Neural cell (in vitro differentiated cells): ENCODE results near the gene CAV2. TPM values are rescaled to one million over a fixed set of nuclear protein-coding genes. Genes with fewer than 3 reads are reported as not detected.

ENCODE experiments used
- H2AFZ ChIP-seq: fragments of 200-600, 300-800 bp; sonication (generic), shearing (Covaris generic); 2 replicates; pipeline ENCODE4 v1.6.0; 2014; ENCODE audit warnings: low read depth, mild to moderate bottlenecking, antibody characterized with exemption, low read length, moderate library complexity
- H3F3A ChIP-seq: fragments of 200-600 bp; shearing (Covaris generic); 2 replicates; pipeline ENCODE4 v1.6.1; 2016; ENCODE audit warnings: mild to moderate bottlenecking, moderate library complexity, mixed read lengths, antibody characterized with exemption, low read length; ENCODE audit not compliant: insufficient read depth, poor library complexity, severe bottlenecking
- H3K27ac ChIP-seq: fragments of 200-600, 300-800 bp; sonication (generic), shearing (Covaris generic); 2 replicates; pipeline ENCODE4 v1.5.1; 2014; ENCODE audit warnings: mild to moderate bottlenecking, low read length, moderate library complexity
- H3K27me3 ChIP-seq: fragments of 300-800, 200-600 bp; sonication (generic), shearing (Covaris generic); 2 replicates; pipeline ENCODE4 v1.6.0; 2014; ENCODE audit warnings: mild to moderate bottlenecking, low read depth, low read length, moderate library complexity; ENCODE audit not compliant: insufficient read depth
- H3K36me3 ChIP-seq: fragments of 300-800, 200-600 bp; sonication (generic), shearing (Covaris generic); 2 replicates; pipeline ENCODE4 v1.5.1; 2014; ENCODE audit warnings: mild to moderate bottlenecking, antibody characterized with exemption, low read length, moderate library complexity; ENCODE audit not compliant: insufficient read depth
- H3K4me2 ChIP-seq: fragments of 300-800, 200-600 bp; sonication (generic), shearing (Covaris generic); 2 replicates; pipeline ENCODE4 v1.6.0; 2014; ENCODE audit warnings: mild to moderate bottlenecking, low read length
- H3K4me3 ChIP-seq: fragments of 300-800, 200-600 bp; sonication (generic), shearing (Covaris generic); 2 replicates; pipeline ENCODE4 v1.5.1; 2014; ENCODE audit warnings: mild to moderate bottlenecking, low read length, moderate library complexity
- H3K79me2 ChIP-seq: fragments of 200-600 bp; shearing (Covaris generic); replicated peaks from 2 replicates; pipeline ENCODE4 v1.6.0; 2014; ENCODE audit warnings: mild to moderate bottlenecking, low read length, moderate library complexity; ENCODE audit not compliant: insufficient read depth
- H3K9ac ChIP-seq: fragments of 300-800, 200-600 bp; sonication (generic), shearing (Covaris generic); 2 replicates; pipeline ENCODE4 v1.6.1; 2016; ENCODE audit warnings: mild to moderate bottlenecking, low read length, mixed read lengths
- H3K9me2 ChIP-seq: fragments of 200-600 bp; shearing (Covaris generic); 2 replicates; pipeline ENCODE4 v1.6.1; 2016; ENCODE audit warnings: mild to moderate bottlenecking, low read length, mixed read lengths; ENCODE audit not compliant: insufficient read depth
- H3K9me3 ChIP-seq: fragments of 200-600, 300-800 bp; sonication (generic), shearing (Covaris generic); 2 replicates; pipeline ENCODE4 v1.6.1; 2016; ENCODE audit warnings: mild to moderate bottlenecking, mixed run types, low read length, moderate library complexity, mixed read lengths
- H4K20me1 ChIP-seq: fragments of 200-600 bp; shearing (Covaris generic); 2 replicates; pipeline ENCODE4 v1.6.1; 2016; ENCODE audit warnings: mild to moderate bottlenecking, mixed run types; ENCODE audit not compliant: insufficient read depth
- EP300 ChIP-seq: fragments of 450-650 bp; conservative IDR thresholded peaks from 2 replicates; pipeline ENCODE4 v1.6.1; 2014; ENCODE audit warnings: antibody characterized with exemption, mild to moderate bottlenecking, moderate library complexity; ENCODE audit not compliant: poor library complexity, severe bottlenecking
- EZH2 ChIP-seq: fragments of 200-600, 300-800 bp; shearing (Covaris generic), sonication (generic); IDR thresholded peaks from 2 replicates; pipeline ENCODE4 v1.6.1; 2014; ENCODE audit warnings: antibody characterized with exemption, low read length, borderline replicate concordance, mild to moderate bottlenecking; ENCODE audit not compliant: insufficient read depth, poor library complexity, severe bottlenecking
- MXI1 ChIP-seq: fragments of 450-650 bp; conservative IDR thresholded peaks from 2 replicates; pipeline ENCODE4 v1.6.1; 2014; ENCODE audit warnings: antibody characterized with exemption, mild to moderate bottlenecking; ENCODE audit not compliant: poor library complexity, severe bottlenecking
- POLR2AphosphoS5 ChIP-seq: IDR thresholded peaks from 2 replicates; pipeline ENCODE4 v1.6.1; 2012
- RAD21 ChIP-seq: fragments of 450-650 bp; conservative IDR thresholded peaks from 2 replicates; pipeline ENCODE4 v1.6.1; 2014; ENCODE audit warnings: antibody characterized with exemption, mild to moderate bottlenecking, moderate library complexity
- REST ChIP-seq: IDR thresholded peaks from 2 replicates; pipeline ENCODE4 v1.6.1; 2012; ENCODE audit warnings: borderline replicate concordance
- SMC3 ChIP-seq: fragments of 450-650 bp; conservative IDR thresholded peaks from 2 replicates; pipeline ENCODE4 v1.6.1; 2014; ENCODE audit warnings: antibody characterized with exemption, mild to moderate bottlenecking, moderate library complexity; ENCODE audit not compliant: poor library complexity
- TAF1 ChIP-seq: IDR thresholded peaks from 2 replicates; pipeline ENCODE4 v1.6.1; 2012; ENCODE audit warnings: low read depth
- polyA plus RNA-seq: library from polyadenylated mRNA; depleted of rRNA; stranded (reverse); fragments of >200 nt; gene quantifications from 2 replicates; pipeline ENCODE4 v1.2.3, GENCODE V29; 2014
- TF ChIP-seq, protein P1 (sequence below): fragments of 450-650 bp; IDR thresholded peaks from 2 replicates; pipeline ENCODE4 v1.5.1; 2014; ENCODE audit warnings: antibody characterized with exemption, mild to moderate bottlenecking, moderate library complexity; ENCODE audit not compliant: poor library complexity, severe bottlenecking

The CAV2 gene
- polyA plus RNA-seq, 1 donor from 2014 or later: not detected

- no peaks in the 10 kb centered on the region for H3F3A ChIP-seq
- no peaks in the 10 kb centered on the region for H3K79me2 ChIP-seq
- no peaks in the 10 kb centered on the region for H3K36me3 ChIP-seq
- H2AFZ ChIP-seq: no peak overlapping the region
- no peak overlapping the region for H3K9ac ChIP-seq
- H3K27ac ChIP-seq: no peak overlapping the region
- no peaks in the 10 kb centered on the region for H4K20me1 ChIP-seq
- no peak overlapping the region for H3K4me2 ChIP-seq
- H3K9me3 ChIP-seq: no peaks in the 10 kb centered on the region
- no peak overlapping the region for H3K4me3 ChIP-seq
- TF ChIP-seq REST (no peak), TAF1 (no peak), EP300 (no peak), MXI1 (no peak), RAD21 (no peak), EZH2 (no peak)
- no peaks in the 10 kb centered on the region for H3K9me2 ChIP-seq
- H3K27me3 ChIP-seq: no peaks in the 10 kb centered on the region
Observed at GRCh38 chr7:116544487-116544886, 44.9 kb downstream of the CAV2 start.

DNA sequence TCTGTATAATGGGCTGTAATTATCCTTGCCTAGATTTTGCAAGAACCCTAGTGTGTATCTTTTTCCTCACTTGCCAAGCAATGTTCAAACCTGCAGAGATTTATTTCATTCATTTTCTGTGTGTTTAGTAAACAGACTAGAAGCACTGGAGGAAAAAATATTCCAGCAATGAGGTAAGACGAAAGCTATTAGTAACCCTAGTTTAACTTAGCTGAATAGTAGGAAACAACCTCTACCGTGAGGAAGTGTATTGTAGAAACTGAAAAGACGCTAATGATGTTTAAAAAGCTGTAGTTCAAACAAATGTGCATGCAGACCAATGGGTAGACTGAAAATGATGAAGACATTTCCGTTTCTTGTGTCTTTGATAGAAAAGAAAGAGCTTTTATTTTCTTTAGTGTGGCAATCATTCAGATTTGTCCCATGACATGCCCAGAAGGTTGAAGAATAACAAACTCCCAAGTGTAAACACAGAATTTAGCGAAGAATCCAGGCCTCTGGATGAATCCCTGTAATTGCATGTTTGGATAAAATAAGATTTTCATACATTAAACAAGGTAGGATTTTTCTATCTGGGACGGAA is 46.0 kb downstream of the CAV2 start:
- TF ChIP-seq POLR2AphosphoS5: no peak
- TF ChIP-seq SMC3: no peak
- TF ChIP-seq RAD21: no peak
- no peak for TF ChIP-seq TAF1
- TF ChIP-seq, protein P1, sequence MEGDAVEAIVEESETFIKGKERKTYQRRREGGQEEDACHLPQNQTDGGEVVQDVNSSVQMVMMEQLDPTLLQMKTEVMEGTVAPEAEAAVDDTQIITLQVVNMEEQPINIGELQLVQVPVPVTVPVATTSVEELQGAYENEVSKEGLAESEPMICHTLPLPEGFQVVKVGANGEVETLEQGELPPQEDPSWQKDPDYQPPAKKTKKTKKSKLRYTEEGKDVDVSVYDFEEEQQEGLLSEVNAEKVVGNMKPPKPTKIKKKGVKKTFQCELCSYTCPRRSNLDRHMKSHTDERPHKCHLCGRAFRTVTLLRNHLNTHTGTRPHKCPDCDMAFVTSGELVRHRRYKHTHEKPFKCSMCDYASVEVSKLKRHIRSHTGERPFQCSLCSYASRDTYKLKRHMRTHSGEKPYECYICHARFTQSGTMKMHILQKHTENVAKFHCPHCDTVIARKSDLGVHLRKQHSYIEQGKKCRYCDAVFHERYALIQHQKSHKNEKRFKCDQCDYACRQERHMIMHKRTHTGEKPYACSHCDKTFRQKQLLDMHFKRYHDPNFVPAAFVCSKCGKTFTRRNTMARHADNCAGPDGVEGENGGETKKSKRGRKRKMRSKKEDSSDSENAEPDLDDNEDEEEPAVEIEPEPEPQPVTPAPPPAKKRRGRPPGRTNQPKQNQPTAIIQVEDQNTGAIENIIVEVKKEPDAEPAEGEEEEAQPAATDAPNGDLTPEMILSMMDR: no peak
- no peak for TF ChIP-seq EZH2
- no peak overlapping the region for H3K27ac ChIP-seq
- H3K9me3 ChIP-seq: no peaks in the 10 kb centered on the region
- H3K79me2 ChIP-seq: no peaks in the 10 kb centered on the region
- no peaks in the 10 kb centered on the region for H3K9me2 ChIP-seq
- no peak overlapping the region for H3K9ac ChIP-seq
- no peaks in the 10 kb centered on the region for H4K20me1 ChIP-seq
- H2AFZ ChIP-seq: no peak overlapping the region
- no peak overlapping the region for H3K4me3 ChIP-seq
- no peaks in the 10 kb centered on the region for H3F3A ChIP-seq
- no peaks in the 10 kb centered on the region for H3K36me3 ChIP-seq
- H3K4me2 ChIP-seq: no peak overlapping the region
- no peaks in the 10 kb centered on the region for H3K27me3 ChIP-seq
